Neural cell (in vitro differentiated cells): ENCODE results near the gene PTK7.

ENCODE experiments used
- CTCF ChIP-seq: fragments of 450-650 bp; IDR thresholded peaks from 2 replicates; pipeline ENCODE4 v1.5.1; 2014; ENCODE audit warnings: antibody characterized with exemption, mild to moderate bottlenecking, moderate library complexity; ENCODE audit not compliant: poor library complexity, severe bottlenecking
- EP300 ChIP-seq: fragments of 450-650 bp; conservative IDR thresholded peaks from 2 replicates; pipeline ENCODE4 v1.6.1; 2014; ENCODE audit warnings: antibody characterized with exemption, mild to moderate bottlenecking, moderate library complexity; ENCODE audit not compliant: poor library complexity, severe bottlenecking
- EZH2 ChIP-seq: fragments of 200-600, 300-800 bp; shearing (Covaris generic), sonication (generic); IDR thresholded peaks from 2 replicates; pipeline ENCODE4 v1.6.1; 2014; ENCODE audit warnings: antibody characterized with exemption, low read length, borderline replicate concordance, mild to moderate bottlenecking; ENCODE audit not compliant: insufficient read depth, poor library complexity, severe bottlenecking
- MXI1 ChIP-seq: fragments of 450-650 bp; conservative IDR thresholded peaks from 2 replicates; pipeline ENCODE4 v1.6.1; 2014; ENCODE audit warnings: antibody characterized with exemption, mild to moderate bottlenecking; ENCODE audit not compliant: poor library complexity, severe bottlenecking
- POLR2AphosphoS5 ChIP-seq: IDR thresholded peaks from 2 replicates; pipeline ENCODE4 v1.6.1; 2012
- RAD21 ChIP-seq: fragments of 450-650 bp; conservative IDR thresholded peaks from 2 replicates; pipeline ENCODE4 v1.6.1; 2014; ENCODE audit warnings: antibody characterized with exemption, mild to moderate bottlenecking, moderate library complexity
- REST ChIP-seq: IDR thresholded peaks from 2 replicates; pipeline ENCODE4 v1.6.1; 2012; ENCODE audit warnings: borderline replicate concordance

- TF ChIP-seq CTCF (peak; percentile 52), REST (no peak), EP300 (no peak), EZH2 (no peak), RAD21 (peak; percentile 56), POLR2AphosphoS5 (no peak), MXI1 (no peak)
These were observed 6.0 kb upstream of the PTK7 start for GRCh38 chr6:43070028-43070632.
